PC-9 (cell line): ENCODE measurements around the gene MEIS2. TPM values are rescaled to one million over a fixed set of nuclear protein-coding genes. Genes with fewer than 3 reads are reported as not detected.

Experiments used
- BruUV-seq: library from RNA; stranded (reverse); fragments of 400-500 nt; replicated peaks from 2 replicates; lab custom pipeline; 2021; lab: Mats Ljungman, UMichigan
- CTCF ChIA-PET: fragments of 300-600 bp; sonication (Branson Sonifier 250); formaldehyde crosslinking; loops from one replicate; lab custom pipeline; 2022; ENCODE audit warnings: antibody characterized with exemption; lab: Charles Lee
- POLR2A ChIA-PET: fragments of 300-600 bp; sonication (Branson Sonifier 250); formaldehyde crosslinking; loops from one replicate; lab custom pipeline; 2022; ENCODE audit warnings: antibody characterized with exemption; ENCODE audit not compliant: unreplicated experiment; lab: Charles Lee
- DNase-seq, 2 experiments: peaks; one replicate each; pipeline versions ENCODE4 v3.0.0 to v3.0.0-alpha.2; 2015 to 2022; ENCODE audit warnings: mixed read lengths in 1 of 2
- H2AFZ ChIP-seq: fragments of 200-600 bp; sonication (generic); 2 replicates; pipeline ENCODE4 v1.8.1; 2017; ENCODE audit warnings: antibody characterized with exemption
- H3F3A ChIP-seq: fragments of 200-600 bp; sonication (generic); 2 replicates; pipeline ENCODE4 v1.8.1; 2017; ENCODE audit warnings: antibody characterized with exemption, mild to moderate bottlenecking, low read depth; ENCODE audit not compliant: insufficient read depth
- H3K27ac ChIP-seq: fragments of 200-600 bp; sonication (generic); 2 replicates; pipeline ENCODE4 v1.6.1; 2016; ENCODE audit warnings: mixed run types
- H3K27me3 ChIP-seq: fragments of 200-600 bp; sonication (generic); 2 replicates; pipeline ENCODE4 v1.6.1; 2016; ENCODE audit warnings: low read depth, mixed run types; ENCODE audit not compliant: insufficient read depth
- H3K36me3 ChIP-seq: fragments of 200-600 bp; sonication (generic); 2 replicates; pipeline ENCODE4 v1.6.1; 2016; ENCODE audit warnings: low read depth, mixed run types
- H3K4me1 ChIP-seq: fragments of 200-600 bp; sonication (generic); replicated peaks from 2 replicates; pipeline ENCODE4 v1.6.1; 2016; ENCODE audit warnings: mixed run types; ENCODE audit not compliant: insufficient read depth
- H3K4me2 ChIP-seq: fragments of 200-600 bp; sonication (generic); 2 replicates; pipeline ENCODE4 v1.6.1; 2017; ENCODE audit warnings: mixed run types
- H3K4me3 ChIP-seq: fragments of 200-600 bp; sonication (generic); 2 replicates; pipeline ENCODE4 v1.6.1; 2016; ENCODE audit warnings: mixed run types
- H3K79me2 ChIP-seq: fragments of 200-600 bp; sonication (generic); 2 replicates; pipeline ENCODE4 v1.6.1; 2017; ENCODE audit warnings: low read depth, mixed run types
- H3K9me2 ChIP-seq: fragments of 200-600 bp; sonication (generic); 2 replicates; pipeline ENCODE4 v1.8.1; 2017; ENCODE audit warnings: mild to moderate bottlenecking; ENCODE audit not compliant: insufficient read depth
- H3K9me3 ChIP-seq: fragments of 200-600 bp; sonication (generic); 2 replicates; pipeline ENCODE4 v1.8.1; 2016; ENCODE audit warnings: low read depth; ENCODE audit not compliant: insufficient read depth
- H4K20me1 ChIP-seq: fragments of 200-600 bp; sonication (generic); 2 replicates; pipeline ENCODE4 v1.8.1; 2017; ENCODE audit not compliant: insufficient read depth
- CTCF ChIP-seq: fragments of 200-600 bp; sonication (generic); conservative IDR thresholded peaks from 2 replicates; pipeline ENCODE4 v1.6.1; 2017; ENCODE audit warnings: mixed run types, antibody characterized with exemption, mild to moderate bottlenecking, moderate library complexity
- EZH2 ChIP-seq: fragments of 200-600 bp; sonication (generic); IDR thresholded peaks from 2 replicates; pipeline ENCODE4 v1.8.0; 2017; ENCODE audit warnings: antibody characterized with exemption, low read depth
- intact Hi-C: fragments of 100-400 bp; cut with micrococcal nuclease; formaldehyde crosslinking; loops from one replicate; pipeline ENCODE4 v1.10.0; 2022; ENCODE audit not compliant: unreplicated experiment
- total RNA-seq: library from RNA; stranded (reverse); gene quantifications from 2 replicates; pipeline ENCODE4 v1.2.3, GENCODE V29; 2021

MEIS2 gene
- total RNA-seq, 1 experiment from 2014 or later, result 29.1 TPM

GRCh38 chr15:37028625-37029296 lies 71.6 kb downstream of the MEIS2 start:
- Histone ChIP-seq H3K4me1 (no peaks in the 10 kb centered on the region), H2AFZ (no peak overlapping the region), H3K4me2 (no peak overlapping the region), H3F3A (no peaks in the 10 kb centered on the region), H3K27ac (no peak overlapping the region), H4K20me1 (no peaks in the 10 kb centered on the region), H3K27me3 (no peaks in the 10 kb centered on the region), H3K9me3 (no peaks in the 10 kb centered on the region), H3K79me2 (no peaks in the 10 kb centered on the region), H3K36me3 (no peaks in the 10 kb centered on the region; the same call in 1 of the 2 replicates), H3K9me2 (no peaks in the 10 kb centered on the region), H3K4me3 (no peak overlapping the region)
- CTCF ChIA-PET, result no interaction called here
- intact Hi-C loops, result no loop called here
- DNase-seq, result no peak
- no peak for TF ChIP-seq CTCF
- TF ChIP-seq EZH2, result no peak
- POLR2A ChIA-PET, result no interaction called here
- no TSS peak for BruUV-seq

- Histone ChIP-seq H3K4me1 (no peaks in the 10 kb centered on the region), H3F3A (no peaks in the 10 kb centered on the region), H3K4me3 (no peak overlapping the region), H4K20me1 (no peaks in the 10 kb centered on the region), H3K27me3 (no peaks in the 10 kb centered on the region), H3K79me2 (no peaks in the 10 kb centered on the region; the same call in 1 of the 2 replicates), H3K9me2 (no peaks in the 10 kb centered on the region), H3K9me3 (no peaks in the 10 kb centered on the region), H3K27ac (no peak overlapping the region), H3K4me2 (no peak overlapping the region), H2AFZ (no peak overlapping the region), H3K36me3 (no peaks in the 10 kb centered on the region)
- no TSS peak for BruUV-seq
- POLR2A ChIA-PET, result no interaction called here
- TF ChIP-seq CTCF (no peak), EZH2 (no peak)
- intact Hi-C loops, result no loop called here
- CTCF ChIA-PET, result interaction anchor here (0.6 kb wide), 1 partner anchor 30 kb away, joined by 3 read pairs; no protein-coding TSS in a partner anchor
- no peak for DNase-seq
Measured at GRCh38 chr15:37020852-37021251, 79.5 kb downstream of the MEIS2 start.

DNA sequence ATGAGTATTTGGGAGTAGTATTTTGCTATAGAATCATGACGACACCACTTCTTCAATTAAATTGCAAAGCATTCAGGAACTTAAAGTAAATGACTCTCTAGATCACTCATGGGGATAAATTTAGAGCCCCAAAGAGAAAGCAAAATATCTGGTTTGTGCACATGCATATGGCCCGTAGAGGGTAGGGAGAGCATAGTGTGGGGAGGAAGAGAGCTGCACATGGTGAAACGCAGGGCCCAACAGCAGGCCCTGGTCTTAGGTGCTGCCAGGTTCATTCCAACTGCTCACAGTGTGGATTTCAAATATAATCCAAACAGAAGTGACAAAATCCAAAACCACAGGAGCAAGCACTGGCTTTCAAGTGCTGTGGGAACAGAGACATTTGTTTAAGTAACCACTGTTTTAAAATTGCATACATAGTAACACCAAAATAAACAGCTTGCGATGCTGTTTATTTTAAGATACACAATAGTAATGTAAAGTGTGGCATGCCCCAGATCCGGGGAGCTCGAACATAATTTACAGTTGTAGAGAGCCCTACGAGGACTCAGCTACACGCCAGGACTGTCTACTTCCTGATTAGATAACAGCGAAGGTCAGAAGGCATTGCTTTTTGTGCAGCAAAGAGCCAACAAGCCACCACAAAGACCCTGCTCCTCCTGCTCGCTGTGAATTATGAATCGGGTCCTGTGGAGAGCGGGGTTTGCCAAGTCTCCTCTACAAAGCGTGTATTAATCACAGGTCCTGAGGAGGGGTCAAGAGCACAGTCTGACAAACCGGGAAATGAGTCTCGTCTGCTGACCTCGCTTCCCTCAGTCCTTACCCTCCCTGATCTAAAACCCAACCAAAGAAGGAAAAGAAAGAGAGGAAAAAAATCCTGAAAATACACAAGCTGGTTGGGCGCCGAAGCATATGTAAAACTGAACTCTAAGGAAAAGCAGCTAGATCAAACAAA lies 80.6 kb downstream of the MEIS2 start:
- H4K20me1 ChIP-seq, result no peaks in the 10 kb centered on the region
- H3K4me1 ChIP-seq, result no peaks in the 10 kb centered on the region
- no peaks in the 10 kb centered on the region for H3K9me3 ChIP-seq
- H3K4me2 ChIP-seq, result no peak overlapping the region
- ChIA-PET CTCF (no interaction called here), POLR2A (no interaction called here)
- no peak overlapping the region for H3K27ac ChIP-seq
- no peaks in the 10 kb centered on the region for H3K9me2 ChIP-seq
- H2AFZ ChIP-seq, result no peak overlapping the region
- no peaks in the 10 kb centered on the region; the same call in 1 of the 2 replicates for H3K79me2 ChIP-seq
- no peak for DNase-seq
- intact Hi-C loops, result no loop called here
- BruUV-seq, result no TSS peak
- TF ChIP-seq EZH2 (no peak), CTCF (no peak)
- no peaks in the 10 kb centered on the region for H3F3A ChIP-seq
- no peak overlapping the region for H3K4me3 ChIP-seq
- H3K36me3 ChIP-seq, result no peaks in the 10 kb centered on the region
- H3K27me3 ChIP-seq, result no peaks in the 10 kb centered on the region
